Ecto neural progenitor cell (in vitro differentiated cells): ENCODE measurements around the gene DHPS.
A peak's percentile ranks its signal among the peaks of the same experiment; 100 is the strongest.
"Not testable (repeated sequence)": the region's sequence is repeated elsewhere in the genome, so short reads cannot be mapped to it uniquely, and the experiment has no call there.

Experiments used
- DNase-seq: peaks from one replicate; pipeline ENCODE4 v3.0.0-alpha.2; 2018; ENCODE audit warnings: low spot score

The DHPS gene

DNA sequence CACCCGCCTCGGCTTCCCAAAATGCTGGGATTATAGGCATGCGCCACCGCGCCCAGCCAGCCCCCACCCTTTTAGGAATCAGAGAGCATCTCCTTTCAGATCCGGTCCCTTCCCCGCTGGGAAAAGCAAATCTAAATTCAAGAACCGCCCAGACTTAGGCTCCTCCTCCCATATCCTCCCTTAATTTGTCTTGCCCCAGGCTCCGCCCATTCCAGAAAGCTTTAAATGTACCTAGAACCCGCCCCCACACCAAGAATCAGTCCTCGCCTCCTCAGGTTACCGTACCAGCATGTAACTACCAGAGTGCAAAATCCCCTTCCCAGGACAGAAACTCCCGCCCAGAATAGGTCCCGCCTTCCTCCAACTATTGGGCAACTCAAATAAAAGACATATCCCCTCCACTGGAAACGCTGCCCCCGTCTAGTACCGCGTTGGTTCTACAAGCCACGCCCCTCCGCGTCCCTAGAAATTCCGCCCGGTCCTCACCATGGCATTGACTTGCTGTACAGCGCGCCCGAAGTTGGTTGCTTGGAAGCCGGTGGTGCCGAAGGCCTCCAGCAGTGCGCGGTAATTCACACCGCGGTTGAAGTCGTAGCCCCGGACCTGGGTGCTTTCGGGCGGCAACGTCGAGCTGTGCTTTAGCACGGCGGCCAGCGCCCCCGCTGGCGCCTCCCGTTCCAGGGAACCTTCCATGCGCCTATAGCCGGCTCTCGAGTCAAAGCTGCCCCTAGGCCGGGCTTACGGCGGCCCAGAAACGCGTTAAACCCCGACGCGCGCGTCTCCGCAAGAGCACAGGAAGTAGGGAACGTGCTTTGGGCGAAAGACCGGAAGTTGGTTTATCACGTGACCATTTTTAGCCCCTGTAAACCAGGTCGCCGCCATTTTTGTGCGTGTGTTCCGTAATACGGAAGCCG is at the start of gene DHPS:
DHPS (minus strand) TSS at position 807 of the 914 bp plus-strand sequence; CDS start at position 693, 114 bp downstream.
- peak; percentile 92 for DNase-seq

DNA sequence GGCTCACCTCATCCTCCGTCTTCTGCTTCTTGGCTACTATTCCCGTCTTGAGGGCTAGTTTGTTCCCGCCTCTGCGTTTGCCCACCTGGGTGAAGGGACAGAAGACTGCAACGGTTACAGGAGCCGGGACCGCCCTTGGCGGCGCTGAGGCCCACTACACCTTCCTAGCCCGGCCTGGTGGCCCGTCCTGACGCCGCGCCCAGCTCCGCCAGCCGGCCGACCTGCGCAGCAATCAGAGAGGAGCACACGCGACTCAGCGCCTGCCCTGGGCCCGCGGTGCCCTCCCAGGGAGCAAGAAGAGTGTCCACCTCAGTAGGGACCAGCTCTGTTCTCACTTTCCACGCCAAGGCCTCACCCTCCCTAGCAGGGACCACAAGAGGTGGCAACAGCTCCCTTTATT is 49.7 kb upstream of the DHPS start:
- DNase-seq: no peak

DNA sequence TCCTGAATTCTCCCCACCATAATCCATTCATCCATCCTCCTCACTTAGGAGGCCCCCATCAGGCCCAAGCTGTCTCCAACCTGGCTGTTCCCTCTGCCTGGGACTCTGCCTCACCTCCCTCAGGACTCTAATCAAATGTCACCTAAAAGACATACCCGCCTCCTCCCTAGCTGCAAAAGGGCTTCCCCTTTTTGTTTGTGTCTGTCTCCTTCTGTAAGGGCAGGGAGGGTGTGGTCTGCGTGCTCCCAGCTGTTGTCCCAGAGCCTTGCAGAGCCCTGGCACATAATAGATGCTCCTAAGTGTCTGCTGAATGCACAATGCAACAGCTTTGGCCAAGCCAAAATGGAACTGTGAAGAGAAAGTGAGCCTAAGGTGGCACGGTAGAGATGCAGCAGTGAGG is 48.4 kb upstream of the DHPS start:
- no peak for DNase-seq

DNA sequence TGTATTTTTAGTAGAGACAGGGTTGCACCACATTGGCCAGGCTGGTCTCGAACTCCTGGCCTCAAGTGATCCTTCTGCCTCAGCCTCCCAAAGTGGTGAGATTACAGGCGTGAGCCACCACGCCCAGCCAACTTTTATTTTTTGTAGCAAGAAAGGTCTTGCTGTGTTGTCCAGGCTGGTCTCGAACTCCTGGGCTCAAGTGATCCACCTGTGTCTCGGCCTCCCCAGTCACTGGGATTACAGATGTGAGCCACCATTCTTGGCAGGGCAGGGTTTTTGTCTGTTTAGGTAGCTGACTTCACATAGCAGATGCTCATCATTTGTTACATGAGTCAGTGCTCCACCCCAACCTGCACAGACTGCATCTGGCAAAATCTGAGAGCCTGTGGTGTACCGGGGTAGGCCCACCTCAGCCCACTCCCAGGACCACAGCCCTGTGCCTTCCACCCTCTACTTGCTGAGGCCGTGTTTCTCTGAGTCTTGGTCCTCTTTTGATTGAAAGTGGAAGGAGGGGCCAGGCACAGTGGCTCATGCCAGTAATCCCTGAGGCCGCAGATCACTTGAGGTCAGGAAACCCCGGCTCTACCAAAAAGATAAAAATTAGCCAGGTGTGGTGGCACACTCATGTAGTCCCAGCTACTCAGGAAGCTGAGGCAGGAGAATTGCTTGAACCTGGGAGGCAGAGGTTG is 46.2 kb upstream of the DHPS start:
- DNase-seq: no peak

DNA sequence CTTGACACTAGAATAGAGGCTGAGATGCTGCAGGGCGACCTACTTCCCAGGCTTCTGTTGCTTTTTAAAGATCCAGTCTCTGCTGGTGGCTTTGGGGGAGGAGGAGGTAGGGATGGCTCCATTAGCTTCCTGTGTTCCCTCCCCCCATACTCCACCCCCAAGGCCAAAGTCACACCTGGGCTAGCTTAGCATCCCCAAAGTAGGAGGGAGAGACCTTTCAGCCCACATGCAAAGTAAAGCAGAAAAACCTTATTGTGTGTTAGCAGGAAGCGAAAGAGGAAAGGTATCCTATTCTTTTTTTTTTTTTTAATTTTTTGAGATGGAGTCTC is 45.3 kb upstream of the DHPS start:
- no peak for DNase-seq

DNA sequence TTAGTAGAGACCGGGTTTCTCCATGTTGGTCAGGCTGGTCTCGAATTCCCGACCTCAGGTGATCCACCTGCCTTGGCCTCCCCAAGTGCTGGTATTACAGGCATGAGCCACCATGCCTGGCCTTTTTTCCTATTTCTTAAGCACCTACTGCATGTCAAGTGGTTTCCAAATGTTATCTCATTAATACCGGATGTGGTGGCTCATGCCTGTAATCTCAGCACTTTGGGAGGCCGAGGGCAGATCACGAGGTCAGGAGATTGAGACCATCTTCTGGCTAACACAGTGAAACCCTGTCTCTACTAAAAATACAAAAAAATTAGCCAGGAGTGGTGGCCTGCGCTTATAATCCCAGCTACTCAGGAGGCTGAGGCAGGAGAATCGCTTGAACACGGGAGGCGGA is 43.9 kb upstream of the DHPS start:
- not testable (repeated sequence) for DNase-seq

DNA sequence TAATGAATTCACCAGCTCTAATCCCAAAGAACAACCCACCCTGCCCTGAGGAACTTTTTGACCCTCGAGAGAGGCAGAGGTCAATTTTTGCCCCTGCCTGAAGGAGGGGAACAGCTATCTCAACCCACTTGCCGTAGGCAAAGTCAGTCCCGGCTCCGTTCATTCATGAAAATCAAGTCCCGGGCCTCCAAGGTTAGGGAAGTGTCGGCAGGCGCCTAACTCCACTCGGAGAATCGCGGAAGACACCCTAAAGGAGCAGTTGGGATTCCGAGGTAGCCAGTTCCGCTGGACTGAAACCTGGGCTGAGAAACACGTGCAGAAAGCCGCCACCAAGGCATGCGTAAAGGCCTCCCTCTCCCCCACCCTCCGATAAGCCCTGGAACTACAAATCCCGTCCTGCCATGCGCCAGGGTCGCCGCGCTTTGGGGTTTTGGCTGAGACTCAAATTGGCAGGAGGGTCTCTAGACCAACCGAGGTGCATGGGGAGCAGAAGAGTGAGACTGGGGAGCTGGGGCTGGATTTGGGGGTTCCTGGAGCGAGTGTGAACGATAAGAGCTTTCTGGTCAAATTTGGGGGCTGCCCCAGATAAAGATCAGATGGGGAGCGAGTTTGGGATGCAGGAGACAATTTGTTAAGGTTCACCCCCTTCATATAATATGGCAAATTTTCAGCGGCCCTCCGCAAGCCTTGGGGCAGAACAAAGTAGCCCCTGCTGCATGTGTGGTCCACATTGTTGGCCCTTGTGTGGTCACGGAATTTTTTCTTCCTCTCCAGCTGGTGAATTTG is 42.2 kb upstream of the DHPS start, which contains the start of gene TNPO2:
TNPO2 (minus strand) TSS at position 292 of the 786 bp plus-strand sequence. CDS start 2,955 bp downstream, outside the sequence.
- DNase-seq: peak; percentile 88

DNA sequence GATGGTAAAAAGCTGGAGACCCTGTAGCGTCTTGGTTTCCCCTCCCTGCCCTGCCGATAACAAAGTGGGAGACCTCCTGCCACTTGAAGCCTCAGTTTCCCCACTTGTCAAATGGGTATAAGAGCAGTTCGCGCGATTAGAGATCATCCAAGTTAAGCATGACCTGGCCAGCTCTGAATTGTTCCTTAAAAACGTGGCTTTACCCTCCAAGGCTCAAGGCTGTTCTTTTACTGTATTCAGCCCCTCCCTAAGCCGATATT is 41.6 kb upstream of the DHPS start:
- no peak for DNase-seq

DNA sequence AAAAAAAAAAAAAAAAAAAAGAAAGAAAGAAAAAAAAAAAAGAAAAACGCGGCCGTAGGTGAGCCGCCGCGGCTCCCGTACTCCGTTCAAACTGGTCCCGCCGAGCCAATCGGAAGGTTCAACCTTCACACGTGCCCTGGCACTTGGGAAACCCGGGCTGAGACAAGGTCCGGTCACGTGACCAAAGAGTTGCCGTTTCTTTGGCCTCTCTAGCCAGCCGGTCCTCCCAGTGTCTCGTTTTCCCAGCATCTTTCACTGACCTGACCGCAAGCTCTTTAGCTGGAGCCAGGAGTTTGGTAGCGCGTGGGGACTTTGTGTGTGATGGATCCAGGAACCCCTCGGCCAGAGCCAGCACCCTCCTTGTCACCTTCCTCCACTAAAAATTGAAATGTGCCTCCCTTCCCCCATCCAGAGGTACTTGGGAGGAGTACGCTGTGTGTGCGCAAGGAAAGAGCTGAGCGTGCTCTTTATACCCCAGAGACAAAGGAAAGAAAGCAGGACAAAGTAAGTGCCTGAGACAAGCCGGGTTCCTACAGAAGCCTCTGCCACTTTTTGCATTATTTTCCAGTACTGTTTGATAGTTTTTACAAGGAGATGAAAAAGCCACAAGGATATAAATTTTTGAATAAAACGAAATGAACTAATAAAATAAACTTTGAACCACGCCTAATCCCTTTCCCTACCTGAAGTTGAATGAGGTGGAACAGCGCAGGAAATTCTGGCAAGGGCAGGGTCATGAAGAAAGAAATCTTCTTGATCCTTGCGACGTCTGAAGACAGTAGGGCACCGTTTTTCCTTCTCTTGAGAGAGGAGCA is 41.1 kb upstream of the DHPS start:
- DNase-seq: peak; percentile 96

DNA sequence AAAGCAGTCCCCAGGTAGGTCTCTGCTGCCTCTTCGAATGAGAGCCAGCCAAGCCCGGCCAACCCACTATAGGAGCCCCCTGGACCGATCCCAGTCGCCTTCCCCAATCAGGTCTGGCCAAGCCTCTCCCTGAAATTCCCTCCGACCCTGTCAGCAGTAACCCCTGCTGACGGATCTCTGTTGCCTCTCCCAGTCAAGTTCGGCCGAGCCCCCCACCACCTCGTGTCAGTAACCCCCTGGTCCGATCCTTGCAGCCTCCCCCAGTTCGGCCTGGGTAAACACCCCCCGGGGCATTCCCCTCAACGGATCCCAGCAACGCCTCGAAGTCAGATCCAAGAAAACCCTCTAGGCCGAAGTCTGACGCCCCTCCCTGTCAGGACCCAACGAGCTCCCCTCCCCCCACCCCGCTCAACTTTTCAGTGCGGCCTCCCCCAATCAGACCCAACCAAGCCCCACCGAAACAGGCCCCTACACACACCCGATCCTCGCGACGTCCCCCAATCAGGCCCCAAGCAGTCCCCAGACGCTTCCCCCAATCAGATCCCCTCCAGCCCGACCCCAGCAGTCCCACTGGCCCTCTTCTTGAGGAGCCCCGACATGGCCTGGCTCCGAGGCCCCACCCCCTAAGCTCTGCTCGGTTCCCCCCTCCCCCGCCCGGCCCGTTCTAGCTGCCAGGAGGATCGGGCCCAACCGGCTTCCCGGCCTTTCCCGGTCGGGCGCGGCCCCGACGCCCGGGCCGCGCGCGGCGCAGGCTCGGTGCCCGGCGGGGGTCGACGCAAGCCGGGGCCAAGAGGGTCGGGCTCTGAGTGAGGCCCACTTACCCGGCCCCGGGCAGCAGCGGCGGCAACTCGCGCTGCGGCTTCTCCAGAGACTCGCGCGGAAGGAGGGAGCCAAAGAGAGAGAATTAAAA is 40.2 kb upstream of the DHPS start:
- DNase-seq: peak; percentile 88

DNA sequence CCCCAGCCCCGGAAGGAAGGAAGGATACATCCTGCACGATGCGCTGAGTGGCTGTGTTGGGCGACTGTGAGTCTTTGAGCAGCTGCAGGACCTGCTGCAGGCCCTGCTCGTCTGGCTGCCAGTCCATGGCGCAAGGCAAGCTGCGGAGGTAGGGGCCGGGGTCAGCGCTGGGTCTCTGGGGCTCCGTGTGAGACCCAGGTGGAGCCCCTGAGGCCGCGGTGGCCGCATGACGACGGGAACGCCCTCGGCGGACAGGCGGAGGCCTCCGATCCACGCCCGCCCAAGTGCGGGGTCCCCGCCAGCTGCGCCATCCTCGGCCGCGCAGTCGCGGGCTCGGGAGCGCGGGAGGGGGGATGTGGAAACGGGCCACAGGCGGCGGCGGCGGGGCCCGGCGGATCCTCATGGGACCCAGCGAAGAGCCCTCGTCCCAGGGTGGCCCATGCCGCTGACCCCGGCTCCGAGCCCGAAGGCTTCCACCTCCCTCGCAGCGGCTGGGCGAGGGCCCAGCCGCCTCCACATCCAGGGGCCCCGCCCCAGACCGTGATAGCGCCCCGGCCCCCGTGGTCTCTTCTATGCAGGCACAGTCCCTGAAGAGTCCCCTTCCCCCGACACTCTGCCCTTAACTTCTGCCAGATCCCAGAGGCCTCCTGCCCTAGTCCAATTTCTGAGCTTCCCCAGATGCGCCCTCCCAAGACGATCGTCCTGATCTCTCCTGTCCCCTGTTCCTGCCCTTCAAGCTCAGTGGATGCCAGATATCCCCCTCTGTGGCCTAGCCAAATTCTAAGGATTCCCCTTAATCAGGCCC is 39.4 kb upstream of the DHPS start:
- peak; percentile 64 for DNase-seq

DNA sequence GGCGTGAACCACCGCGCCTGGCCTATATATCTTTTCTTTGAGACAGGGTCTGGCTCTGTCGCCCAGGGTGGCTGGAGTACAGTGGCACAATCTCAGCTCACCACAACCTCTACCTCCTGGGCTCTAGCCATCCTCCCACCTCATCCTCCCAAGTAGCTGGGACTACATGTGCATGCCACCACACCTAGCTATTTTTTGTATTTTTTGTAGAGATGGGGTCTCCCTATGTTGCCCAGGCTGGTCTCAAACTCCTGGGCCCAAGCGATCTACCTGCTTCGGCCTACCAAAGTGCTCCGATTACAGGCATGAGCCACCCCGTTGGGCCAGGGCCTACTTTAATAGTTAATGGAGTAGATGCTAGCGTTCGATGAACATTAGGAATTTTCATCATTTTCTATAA is 38.6 kb upstream of the DHPS start:
- DNase-seq: no peak

DNA sequence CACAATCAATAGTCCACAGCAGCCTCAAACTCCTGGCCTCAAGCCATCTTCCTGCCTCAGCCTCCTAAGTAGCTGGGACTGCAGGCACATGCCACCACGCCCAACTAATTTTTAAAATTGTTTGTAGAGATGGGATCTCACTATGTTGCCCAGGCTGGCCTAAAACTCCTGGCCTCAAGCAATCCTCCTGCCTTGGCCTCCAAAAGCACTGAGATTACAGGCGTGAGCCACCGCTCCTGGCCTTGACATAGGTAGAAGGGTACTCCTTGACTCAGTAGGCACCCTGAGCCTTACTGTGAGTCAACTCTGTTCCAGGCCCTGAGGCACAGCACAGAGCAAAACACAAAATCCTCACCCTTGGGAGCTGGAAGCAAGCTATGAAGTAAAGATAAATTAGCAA is 34.2 kb upstream of the DHPS start:
- DNase-seq: no peak

DNA sequence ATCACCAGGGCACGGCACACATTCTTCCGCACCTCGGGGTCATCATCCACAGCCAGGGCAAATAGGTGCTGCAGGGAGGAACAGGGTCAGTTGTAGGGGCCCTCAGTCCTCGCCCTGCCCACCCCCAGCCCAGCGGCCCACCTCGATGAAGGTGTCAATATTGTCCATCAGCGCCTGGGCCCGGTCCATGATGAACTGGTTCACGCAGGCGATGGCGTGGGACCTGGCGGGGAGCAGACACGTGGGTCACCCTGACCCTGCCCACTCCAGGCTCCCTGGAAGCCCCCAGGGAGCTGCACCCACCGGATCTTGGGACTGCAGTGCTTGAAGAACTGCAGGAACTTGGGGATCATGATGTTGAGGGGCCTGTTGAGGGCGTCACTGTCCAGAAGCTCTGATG is 33.4 kb upstream of the DHPS start:
- no peak for DNase-seq

DNA sequence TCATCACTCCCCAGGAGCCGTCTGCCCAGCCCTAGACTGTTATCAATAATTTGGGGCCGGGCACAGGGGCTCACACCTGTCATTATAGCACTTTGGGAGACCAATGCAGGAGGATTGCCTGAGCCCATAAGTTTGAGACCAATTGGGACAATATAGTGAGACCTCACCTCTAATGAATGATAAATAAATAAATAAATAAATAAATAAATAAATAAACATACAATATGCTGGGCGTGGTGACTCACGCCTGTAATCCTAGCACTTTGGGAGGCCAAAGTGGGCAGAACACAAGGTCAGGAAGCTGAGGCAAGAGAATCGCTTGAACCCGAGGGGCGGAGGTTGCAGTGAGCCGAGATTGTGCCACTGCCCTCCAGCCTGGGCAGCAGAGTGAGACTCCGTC is 31.6 kb upstream of the DHPS start:
- DNase-seq: not testable (repeated sequence)

DNA sequence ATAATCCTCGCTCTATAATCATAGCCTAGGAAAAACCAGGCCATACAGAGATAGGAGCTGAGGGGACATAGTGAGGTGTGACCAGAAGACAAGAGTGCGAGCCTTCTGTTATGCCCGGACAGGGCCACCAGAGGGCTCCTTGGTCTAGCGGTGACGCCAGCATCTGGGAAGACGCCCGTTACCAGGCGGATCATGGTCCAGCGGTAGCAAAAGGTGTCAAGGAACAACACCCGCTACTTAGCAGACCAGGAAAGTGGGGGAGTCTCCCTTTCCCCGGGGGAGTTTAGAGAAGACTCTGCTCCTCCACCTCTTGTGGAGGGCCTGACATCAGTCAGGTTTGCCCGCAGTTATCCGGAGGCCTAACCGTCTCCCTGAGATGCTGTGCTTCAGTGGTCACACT is 30.4 kb upstream of the DHPS start:
- not testable (repeated sequence) for DNase-seq

DNA sequence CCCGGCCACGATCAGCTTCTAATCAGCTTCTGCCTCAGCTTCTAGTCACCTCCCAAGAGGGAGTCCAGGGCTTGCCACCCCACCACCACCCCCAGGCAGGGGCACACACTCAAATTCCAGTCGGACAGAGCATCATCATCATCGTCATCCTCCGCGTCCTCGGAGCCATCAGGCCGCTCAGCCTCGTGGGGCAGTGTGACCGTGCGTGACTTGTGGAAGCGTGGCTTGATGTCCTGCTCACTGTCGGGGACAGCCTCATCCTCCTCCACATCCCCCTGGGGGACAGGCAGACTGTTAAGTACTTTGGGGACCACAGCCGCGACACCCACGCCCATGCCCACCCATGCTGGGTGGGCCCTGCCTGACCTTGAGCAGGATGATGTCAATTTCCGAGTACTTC is 29.5 kb upstream of the DHPS start:
- DNase-seq: no peak

DNA sequence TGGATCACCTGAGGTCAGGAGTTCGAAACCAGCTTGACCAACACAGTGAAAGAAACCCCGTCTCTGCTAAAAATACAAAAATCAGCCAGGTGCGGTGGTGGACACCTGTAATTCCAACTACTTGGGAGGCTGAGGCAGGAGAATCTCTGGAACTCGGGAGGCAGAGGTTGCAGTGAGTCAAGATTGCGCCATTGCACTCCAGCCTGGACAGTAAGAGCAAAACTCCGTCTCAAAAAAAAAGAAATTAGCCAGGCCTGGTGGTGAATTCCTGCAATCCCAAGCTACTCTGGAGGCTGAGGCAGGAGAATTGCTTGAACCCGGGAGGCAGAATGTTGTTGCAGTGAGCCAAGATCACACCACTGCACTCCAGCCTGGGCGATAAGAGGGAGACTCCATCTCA is 27.0 kb upstream of the DHPS start:
- DNase-seq: no peak

DNA sequence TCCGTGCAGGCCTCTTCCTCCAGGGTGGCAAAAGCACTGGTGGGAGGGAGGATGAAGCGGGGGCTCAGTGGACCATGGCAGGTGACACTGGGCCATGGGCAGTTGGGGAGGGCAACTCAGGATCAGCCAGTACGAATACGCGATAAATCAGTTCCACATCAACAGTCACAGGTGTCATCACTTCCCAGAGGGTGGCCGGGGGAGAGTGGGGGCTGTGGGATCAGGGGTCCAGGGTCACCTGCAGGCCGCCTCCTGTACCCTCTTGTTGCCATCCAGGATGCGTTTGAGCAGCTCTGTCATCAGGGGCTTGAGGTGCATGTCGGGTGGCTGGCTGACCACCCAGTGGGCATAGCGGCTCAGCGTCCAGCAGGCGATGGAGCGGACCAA is 24.6 kb upstream of the DHPS start:
- no peak for DNase-seq

DNA sequence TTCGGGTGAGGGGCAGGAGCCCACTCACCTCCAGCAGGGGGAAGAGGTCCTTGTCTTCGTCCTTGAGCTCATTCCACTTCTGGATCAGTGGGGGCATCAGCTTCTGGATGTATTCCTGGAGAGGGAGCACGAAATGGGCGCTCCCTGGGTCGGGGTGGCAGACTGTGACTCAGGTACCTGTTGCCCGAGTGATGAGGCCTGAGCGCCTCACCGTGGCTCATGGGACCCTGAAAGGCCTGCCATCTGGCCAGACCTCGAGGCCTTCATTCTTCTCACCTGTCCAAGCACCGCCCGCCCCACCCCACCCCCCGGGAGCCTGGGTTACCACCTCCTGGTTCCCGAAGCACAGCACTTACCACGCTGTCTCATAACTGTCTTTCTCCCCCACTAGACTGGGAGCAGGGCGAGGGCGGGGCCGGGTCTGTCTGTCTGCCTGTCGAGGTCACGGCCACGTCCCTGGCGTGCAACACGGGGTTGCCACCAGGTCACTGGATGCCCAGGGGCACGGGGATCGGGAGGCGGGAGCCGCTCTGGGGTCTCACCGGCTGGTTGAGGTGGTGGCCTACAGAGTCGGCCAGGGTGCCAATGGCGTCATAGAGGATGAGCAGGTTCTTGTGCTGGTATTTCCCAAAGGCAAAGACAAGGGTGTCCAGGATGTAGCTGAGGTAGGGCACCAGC is 24.1 kb upstream of the DHPS start:
- DNase-seq: no peak
